IMR-90 (cell line): ENCODE results near the gene PLCG2. TPM values are rescaled to one million over a fixed set of nuclear protein-coding genes. Genes with fewer than 3 reads are reported as not detected.
A peak's percentile ranks its signal among the peaks of the same experiment; 100 is the strongest.

ENCODE experiments used
- ATAC-seq: fragments of 200-7000 bp; cut with Tn5 transposase; 2 replicates; pipeline ENCODE4 v1.9.1; 2020; ENCODE audit warnings: low read depth, mild to moderate bottlenecking, moderate library complexity
- BruUV-seq: library from RNA; stranded (reverse); fragments of 400-500 nt; replicated peaks from 2 replicates; lab custom pipeline; 2021; lab: Mats Ljungman, UMichigan
- CTCF ChIA-PET: fragments of 300-600 bp; formaldehyde crosslinking; extraction: SDS; loops from one replicate; lab custom pipeline; 2021; ENCODE audit warnings: antibody characterized with exemption; lab: Yijun Ruan, JAX
- POLR2A ChIA-PET: fragments of 300-600 bp; sonication (Branson Sonifier 250); formaldehyde crosslinking; loops from one replicate; lab custom pipeline; 2022; ENCODE audit warnings: antibody characterized with exemption; ENCODE audit not compliant: unreplicated experiment; lab: Charles Lee
- DNase-seq: peaks from one replicate; pipeline ENCODE4 v3.0.0; 2013
- H2AFZ ChIP-seq: replicated peaks from 2 replicates; pipeline ENCODE3; 2013; ENCODE audit warnings: low read length, mild to moderate bottlenecking; ENCODE audit not compliant: poor library complexity
- H2AK5ac ChIP-seq: 2 replicates; pipeline ENCODE4 v1.6.1; 2013; ENCODE audit warnings: low read depth, low read length, inconsistent platforms
- H2AK9ac ChIP-seq: replicated peaks from 2 replicates; pipeline ENCODE3; 2013; ENCODE audit warnings: mild to moderate bottlenecking, low read depth, low read length, moderate library complexity; ENCODE audit not compliant: poor library complexity
- H2BK120ac ChIP-seq: 2 replicates; pipeline ENCODE4 v1.6.1; 2013; ENCODE audit warnings: low read depth, low read length, inconsistent platforms
- H2BK15ac ChIP-seq: 3 replicates; pipeline ENCODE4 v1.6.1; 2013; ENCODE audit warnings: low read depth, low read length, inconsistent platforms
- H2BK20ac ChIP-seq: 2 replicates; pipeline ENCODE4 v1.6.1; 2013; ENCODE audit warnings: low read depth, mild to moderate bottlenecking, inconsistent platforms, low read length, moderate library complexity
- H2BK5ac ChIP-seq: 2 replicates; pipeline ENCODE4 v1.6.1; 2013; ENCODE audit warnings: mild to moderate bottlenecking, low read depth, low read length, inconsistent platforms; ENCODE audit not compliant: poor library complexity, severe bottlenecking
- H3K14ac ChIP-seq: replicated peaks from 2 replicates; pipeline ENCODE4 v1.6.1; 2013; ENCODE audit warnings: low read depth, low read length, inconsistent platforms
- H3K18ac ChIP-seq: 2 replicates; pipeline ENCODE4 v1.6.1; 2013; ENCODE audit warnings: low read depth, low read length, control low read depth
- H3K23ac ChIP-seq: 2 replicates; pipeline ENCODE4 v1.6.1; 2013; ENCODE audit warnings: low read depth, low read length, inconsistent platforms
- H3K27ac ChIP-seq: 2 replicates; pipeline ENCODE4 v1.5.1; 2013; ENCODE audit warnings: mild to moderate bottlenecking, control low read depth, low read length; ENCODE audit not compliant: insufficient read depth
- H3K27me3 ChIP-seq: 2 replicates; pipeline ENCODE4 v1.6.1; 2013; ENCODE audit warnings: low read length; ENCODE audit not compliant: control insufficient read depth, insufficient read depth
- H3K36me3 ChIP-seq: 2 replicates; pipeline ENCODE4 v1.6.1; 2013; ENCODE audit warnings: low read length, mixed read lengths; ENCODE audit not compliant: control insufficient read depth, insufficient read depth
- H3K4ac ChIP-seq: 2 replicates; pipeline ENCODE4 v1.6.1; 2013; ENCODE audit warnings: low read depth, low read length, inconsistent platforms
- H3K4me1 ChIP-seq: 2 replicates; pipeline ENCODE4 v1.6.1; 2013; ENCODE audit warnings: low read length, mixed read lengths; ENCODE audit not compliant: control insufficient read depth, insufficient read depth
- H3K4me2 ChIP-seq: 2 replicates; pipeline ENCODE4 v1.6.1; 2013; ENCODE audit warnings: low read depth, mild to moderate bottlenecking, control low read depth, low read length, moderate library complexity
- H3K4me3 ChIP-seq: 2 replicates; pipeline ENCODE4 v1.5.1; 2013; ENCODE audit warnings: low read depth, mild to moderate bottlenecking, control low read depth, low read length, moderate library complexity; ENCODE audit not compliant: insufficient read depth
- H3K56ac ChIP-seq: 2 replicates; pipeline ENCODE4 v1.6.1; 2013; ENCODE audit warnings: low read length, inconsistent platforms; ENCODE audit not compliant: insufficient read depth; ENCODE audit errors: extremely low read depth
- H3K79me1 ChIP-seq, 2 experiments: 2 replicates each; pipeline ENCODE4 v1.6.1; 2013; ENCODE audit warnings: low read length in 2 of 2, inconsistent platforms in 1 of 2, low read depth in 1 of 2
- H3K9ac ChIP-seq: 2 replicates; pipeline ENCODE4 v1.6.1; 2013; ENCODE audit warnings: low read depth, low read length, control low read depth
- H3K9me1 ChIP-seq: 2 replicates; pipeline ENCODE4 v1.6.1; 2013; ENCODE audit warnings: low read length, inconsistent platforms; ENCODE audit not compliant: insufficient read depth
- H3K9me3 ChIP-seq: 2 replicates; pipeline ENCODE4 v1.6.1; 2013; ENCODE audit warnings: low read length; ENCODE audit not compliant: control insufficient read depth, insufficient read depth
- H4K20me1 ChIP-seq: 2 replicates; pipeline ENCODE4 v1.6.1; 2013; ENCODE audit warnings: low read length, inconsistent platforms; ENCODE audit not compliant: insufficient read depth
- H4K5ac ChIP-seq: 2 replicates; pipeline ENCODE4 v1.6.1; 2013; ENCODE audit warnings: mild to moderate bottlenecking, low read depth, low read length, control low read depth
- H4K8ac ChIP-seq, 2 experiments: 2 replicates each; pipeline ENCODE4 v1.6.1; 2013; ENCODE audit warnings: low read depth in 2 of 2, low read length in 2 of 2, control low read depth in 1 of 2, inconsistent platforms in 1 of 2
- H4K91ac ChIP-seq: 2 replicates; pipeline ENCODE4 v1.6.1; 2013; ENCODE audit warnings: low read depth, low read length, inconsistent platforms; ENCODE audit not compliant: insufficient read depth
- MAZ ChIP-seq: IDR thresholded peaks from 2 replicates; pipeline ENCODE4 v1.6.1; 2012; ENCODE audit warnings: low read depth, mild to moderate bottlenecking, low read length, improper control_type of control experiment, moderate library complexity, borderline replicate concordance
- POLR2A ChIP-seq: IDR thresholded peaks from 2 replicates; pipeline ENCODE4 v1.6.1; 2012; ENCODE audit warnings: mild to moderate bottlenecking, low read depth, low read length
- RAD21 ChIP-seq: IDR thresholded peaks from 2 replicates; pipeline ENCODE4 v1.6.1; 2012; ENCODE audit warnings: low read length, improper control_type of control experiment
- SMC3 ChIP-seq: fragments of 150-350 bp; IDR thresholded peaks from 2 replicates; pipeline ENCODE4 v1.6.1; 2016; ENCODE audit warnings: low read depth, mild to moderate bottlenecking, antibody characterized with exemption, low read length, moderate library complexity
- WGBS, 2 experiments: methylation state at CpG; one replicate each; pipeline versions ENCODE4 v1.1.5 to v1.1.7; 2013; ENCODE audit warnings: missing lambda C conversion rate in 2 of 2; ENCODE audit not compliant: insufficient read length in 1 of 2; ENCODE audit errors: extremely low coverage in 2 of 2; 5-methylcytosine and 5-hydroxymethylcytosine counted together
- dilution Hi-C: fragments of 300-500 bp; cut with HindIII; formaldehyde crosslinking; loops from one replicate; pipeline ENCODE4 v1.14.3; 2018; ENCODE audit warnings: low sequenced_read_pairs; ENCODE audit not compliant: unreplicated experiment
- in situ Hi-C: fragments of 300-500 bp; cut with MboI; formaldehyde crosslinking; loops from 3 replicates; pipeline ENCODE4 v1.14.3; 2019; ENCODE audit warnings: low sequenced_read_pairs, inconsistent platforms, mixed read lengths
- intact Hi-C: fragments of 100-400 bp; cut with micrococcal nuclease; formaldehyde crosslinking; loops from 2 replicates; pipeline ENCODE4 v1.10.0; 2022
- polyA plus RNA-seq, 3 experiments: library from polyadenylated mRNA; depleted of rRNA; stranded (reverse); fragments of >200 nt; gene quantifications; 2 replicates each; pipeline ENCODE4 v1.2.3, GENCODE V29; 2012; ENCODE audit warnings: low replicate concordance in 1 of 3
- total RNA-seq: library from RNA; depleted of rRNA; stranded (reverse); fragments of >200 nt; gene quantifications from 2 replicates; pipeline ENCODE4 v1.2.3, GENCODE V29; 2012
- TF ChIP-seq, protein P1 (sequence below): conservative IDR thresholded peaks from 2 replicates; pipeline ENCODE4 v1.5.1; 2012; ENCODE audit warnings: mild to moderate bottlenecking, low read depth, low read length, improper control_type of control experiment

Gene PLCG2
- total and polyA plus RNA-seq, 2 of the 4 experiments (the other 2 are of a cell fraction) = 0.14 to 0.18 TPM

- Histone ChIP-seq H3K4me2 (peak overlapping the region; percentile 17; the same call in 1 of the 2 replicates), H3K23ac (no peak overlapping the region), H3K4me3 (no peak overlapping the region), H3K79me1 (no peaks in the 10 kb centered on the region), H2BK20ac (0 out of 2 replicates have a peak overlapping the region, but pooled peaks have one; percentile 10), H2AFZ (peak overlapping the region; percentile 57), H2AK9ac (no peak overlapping the region), H3K27me3 (no peaks in the 10 kb centered on the region), H2BK5ac (no peak overlapping the region), H4K8ac (peak overlapping the region in 1 of 2 experiments; percentile 13; a peak in 1 of 4 replicates), H3K36me3 (no peaks in the 10 kb centered on the region), H2AK5ac (peak overlapping the region; percentile 44; the same call in 1 of the 2 replicates), H3K4me1 (peaks cover 7% of the 10 kb centered on the region), H3K4ac (no peak overlapping the region; the same call in 1 of the 2 replicates), H3K27ac (no peak overlapping the region), H4K5ac (no peak overlapping the region), H3K9ac (no peak overlapping the region), H4K91ac (no peak overlapping the region), H4K20me1 (0 out of 2 replicates have a peak, but pooled peaks cover 3% of the 10 kb centered on the region), H3K9me1 (no peaks in the 10 kb centered on the region; the same call in 1 of the 2 replicates), H3K56ac (no peak overlapping the region), H3K18ac (peak overlapping the region; percentile 48; the same call in 1 of the 2 replicates), H2BK120ac (peak overlapping the region; percentile 30; the same call in 1 of the 2 replicates), H3K14ac (no peak overlapping the region), H3K9me3 (no peaks in the 10 kb centered on the region), H2BK15ac (peak overlapping the region; percentile 17; the same call in 2 of the 3 replicates)
- intact Hi-C loops (no loop called here), in situ Hi-C loops (no loop called here), dilution Hi-C loops (no loop called here)
- ChIA-PET POLR2A (no interaction called here), CTCF (interaction anchor here (1.0 to 1.5 kb wide), 4 partner anchors 18 to 233 kb away, joined by 3 to 7 read pairs (median 4); no protein-coding TSS in a partner anchor)
- 80% methylated on average over 1 of the region's 11 CpGs; no CpG with 5 or more reads in 1 of the 2 experiments for WGBS, 2 experiments
- no TSS peak for BruUV-seq
- no peak for TF ChIP-seq POLR2A
- peak; percentile 15; the same call in 1 of the 2 replicates for TF ChIP-seq RAD21
- 0 out of 2 replicates have a peak, but pooled peaks have one; percentile 17 for TF ChIP-seq SMC3
- TF ChIP-seq, protein P1, sequence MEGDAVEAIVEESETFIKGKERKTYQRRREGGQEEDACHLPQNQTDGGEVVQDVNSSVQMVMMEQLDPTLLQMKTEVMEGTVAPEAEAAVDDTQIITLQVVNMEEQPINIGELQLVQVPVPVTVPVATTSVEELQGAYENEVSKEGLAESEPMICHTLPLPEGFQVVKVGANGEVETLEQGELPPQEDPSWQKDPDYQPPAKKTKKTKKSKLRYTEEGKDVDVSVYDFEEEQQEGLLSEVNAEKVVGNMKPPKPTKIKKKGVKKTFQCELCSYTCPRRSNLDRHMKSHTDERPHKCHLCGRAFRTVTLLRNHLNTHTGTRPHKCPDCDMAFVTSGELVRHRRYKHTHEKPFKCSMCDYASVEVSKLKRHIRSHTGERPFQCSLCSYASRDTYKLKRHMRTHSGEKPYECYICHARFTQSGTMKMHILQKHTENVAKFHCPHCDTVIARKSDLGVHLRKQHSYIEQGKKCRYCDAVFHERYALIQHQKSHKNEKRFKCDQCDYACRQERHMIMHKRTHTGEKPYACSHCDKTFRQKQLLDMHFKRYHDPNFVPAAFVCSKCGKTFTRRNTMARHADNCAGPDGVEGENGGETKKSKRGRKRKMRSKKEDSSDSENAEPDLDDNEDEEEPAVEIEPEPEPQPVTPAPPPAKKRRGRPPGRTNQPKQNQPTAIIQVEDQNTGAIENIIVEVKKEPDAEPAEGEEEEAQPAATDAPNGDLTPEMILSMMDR = 0 out of 2 replicates have a peak, but pooled peaks have one; percentile 32
- TF ChIP-seq MAZ = no peak
- ATAC-seq = peak; percentile 45
- peak; percentile 57 for DNase-seq
These were observed 217.8 kb downstream of the PLCG2 start for GRCh38 chr16:81996664-81997509.
